ENCODE results near the gene ARHGAP11B.
"Not testable (repeated sequence)": the region's sequence is repeated elsewhere in the genome, so short reads cannot be mapped to it uniquely, and the experiment has no call there.

The ARHGAP11B gene

GRCh38 chr15:30625436-30626193 lies at the start of gene ARHGAP11B:
Gene ARHGAP11B (plus strand): TSS chr15:30626128.
- peak within 1 kb of the TSS; percentile 68 for H3K4me3 ChIP-seq (replicated peaks; ENCODE audit: low read depth, low read length)
- DNase-seq (ENCODE audit: extremely low read depth, low read depth): peak; percentile 95

GRCh38 chr15:30579394-30579970 lies 46.4 kb upstream of the ARHGAP11B start:
- DNase-seq (ENCODE audit: extremely low read depth, low read depth); H3K4me3 ChIP-seq (replicated peaks; ENCODE audit: low read depth, low read length): not testable (repeated sequence)

- not testable (repeated sequence) for DNase-seq (ENCODE audit: extremely low read depth, low read depth); H3K4me3 ChIP-seq (replicated peaks; ENCODE audit: low read depth, low read length)
These were observed 45.2 kb upstream of the ARHGAP11B start for GRCh38 chr15:30580716-30581115.

GRCh38 chr15:30598953-30599352 lies 27.0 kb upstream of the ARHGAP11B start:
- not testable (repeated sequence) for DNase-seq (ENCODE audit: extremely low read depth, low read depth); H3K4me3 ChIP-seq (replicated peaks; ENCODE audit: low read depth, low read length)

- H3K4me3 ChIP-seq (replicated peaks; ENCODE audit: low read depth, low read length); DNase-seq (ENCODE audit: extremely low read depth, low read depth): not testable (repeated sequence)
These were observed 22.1 kb upstream of the ARHGAP11B start, which contains the start of gene GOLGA8H for GRCh38 chr15:30603796-30604195. Gene GOLGA8H (plus strand): TSS chr15:30604028. CDS start chr15:30604126, 98 bp downstream.

- not testable (repeated sequence) for DNase-seq (ENCODE audit: extremely low read depth, low read depth); H3K4me3 ChIP-seq (replicated peaks; ENCODE audit: low read depth, low read length)
These were observed 13.7 kb upstream of the ARHGAP11B start for GRCh38 chr15:30612271-30612670.

- not testable (repeated sequence) for DNase-seq (ENCODE audit: extremely low read depth, low read depth); H3K4me3 ChIP-seq (replicated peaks; ENCODE audit: low read depth, low read length)
These were observed 4.6 kb upstream of the ARHGAP11B start for GRCh38 chr15:30621342-30621741.

- peak overlapping the region; percentile 68 for H3K4me3 ChIP-seq (replicated peaks; ENCODE audit: low read depth, low read length)
- DNase-seq (ENCODE audit: extremely low read depth, low read depth): not testable (repeated sequence)
These were observed 252 bp downstream of the ARHGAP11B start for GRCh38 chr15:30626194-30626565.

GRCh38 chr15:30626632-30627031 lies 704 bp downstream of the ARHGAP11B start:
- not testable (repeated sequence) for DNase-seq (ENCODE audit: extremely low read depth, low read depth)
- H3K4me3 ChIP-seq (replicated peaks; ENCODE audit: low read depth, low read length): peak overlapping the region; percentile 68

- no peak for TF ChIP-seq CTCF (IDR thresholded peaks at IDR 0.05; ENCODE audit: low read depth, low read length, missing control alignments)
- DNase-seq (ENCODE audit: extremely low read depth, low read depth): no peak
- H3K4me3 ChIP-seq (replicated peaks; ENCODE audit: low read depth, low read length): no peak overlapping the region
These were observed 24.3 kb downstream of the ARHGAP11B start for GRCh38 chr15:30650012-30650929.

GRCh38 chr15:30661154-30661553 lies 35.2 kb downstream of the ARHGAP11B start:
- TF ChIP-seq CTCF (IDR thresholded peaks at IDR 0.05; ENCODE audit: low read depth, low read length, missing control alignments): peak; percentile 13
- DNase-seq (ENCODE audit: extremely low read depth, low read depth); H3K4me3 ChIP-seq (replicated peaks; ENCODE audit: low read depth, low read length): not testable (repeated sequence)

GRCh38 chr15:30669621-30670020 lies 43.7 kb downstream of the ARHGAP11B start:
- DNase-seq (ENCODE audit: extremely low read depth, low read depth); H3K4me3 ChIP-seq (replicated peaks; ENCODE audit: low read depth, low read length): not testable (repeated sequence)

All from HFF-Myc (cell line).